Glutamatergic neuron (in vitro differentiated cells): ENCODE data around the gene ZXDC. TPM values are rescaled to one million over a fixed set of nuclear protein-coding genes. Genes with fewer than 3 reads are reported as not detected.

Experiments
- DNase-seq: peaks from one replicate; pipeline ENCODE4 v3.0.0; 2022
- H3K27ac Mint-ChIP-seq: one replicate; pipeline ENCODE4 v1.8.0; 2020; ENCODE audit warnings: mild to moderate bottlenecking, mixed read lengths, inconsistent platforms; ENCODE audit not compliant: unreplicated experiment
- H3K27me3 Mint-ChIP-seq: one replicate; pipeline ENCODE4 v1.8.0; 2020; ENCODE audit warnings: mild to moderate bottlenecking, moderate library complexity, mixed read lengths, inconsistent platforms; ENCODE audit not compliant: unreplicated experiment
- H3K36me3 Mint-ChIP-seq: one replicate; pipeline ENCODE4 v1.8.0; 2020; ENCODE audit warnings: mild to moderate bottlenecking, mixed read lengths, inconsistent platforms; ENCODE audit not compliant: unreplicated experiment
- H3K4me1 Mint-ChIP-seq: one replicate; pipeline ENCODE4 v1.8.0; 2020; ENCODE audit warnings: mild to moderate bottlenecking, low read depth, mixed read lengths, inconsistent platforms; ENCODE audit not compliant: unreplicated experiment
- H3K4me3 Mint-ChIP-seq: one replicate; pipeline ENCODE4 v1.8.0; 2020; ENCODE audit warnings: mild to moderate bottlenecking, mixed read lengths, inconsistent platforms; ENCODE audit not compliant: unreplicated experiment
- H3K9me3 Mint-ChIP-seq: one replicate; pipeline ENCODE4 v1.8.0; 2020; ENCODE audit warnings: mild to moderate bottlenecking, moderate library complexity, mixed read lengths, inconsistent platforms; ENCODE audit not compliant: unreplicated experiment
- total RNA-seq: library from RNA; stranded (reverse); fragmentation: NEBNext Ultra II Directional; extraction: Animal tissue kit (Norgen Biotek cat#: 25700); gene quantifications from one replicate; pipeline ENCODE4 v1.2.1, GENCODE V29; 2021; ENCODE audit not compliant: unreplicated experiment
- TF ChIP-seq, protein P1 (sequence below): fragments of 200-600 bp; sonication (generic); IDR thresholded peaks from one replicate; pipeline ENCODE4 v1.5.0; 2021; ENCODE audit not compliant: partially characterized antibody, unreplicated experiment

ZXDC gene
- total RNA-seq, 1 donor from 2014 or later, result 39.5 TPM

DNA sequence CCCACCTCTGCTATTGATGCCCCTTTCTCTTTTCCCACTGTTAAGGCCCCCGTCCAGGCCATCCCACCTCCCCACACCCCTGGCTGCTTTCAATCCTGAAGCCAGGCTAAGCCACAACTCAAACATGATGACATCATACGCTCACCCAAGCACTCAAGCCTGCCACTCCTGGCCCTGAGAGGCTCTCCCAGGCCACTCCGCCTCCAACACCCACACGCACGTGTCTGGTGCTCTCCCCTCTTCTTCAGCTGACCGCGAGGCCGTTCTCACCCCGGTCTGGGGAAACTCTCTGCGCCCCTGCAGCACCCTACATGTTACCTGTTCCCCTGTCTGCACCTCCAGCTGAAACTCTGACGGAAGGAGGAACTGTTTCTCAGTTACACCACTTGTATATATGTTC lies 6.2 kb downstream of the ZXDC start:
- Mint-ChIP-seq H3K27ac (no peak overlapping the region), H3K4me3 (peak overlapping the region; percentile 67), H3K36me3 (peaks cover 4% of the 10 kb centered on the region)

DNA sequence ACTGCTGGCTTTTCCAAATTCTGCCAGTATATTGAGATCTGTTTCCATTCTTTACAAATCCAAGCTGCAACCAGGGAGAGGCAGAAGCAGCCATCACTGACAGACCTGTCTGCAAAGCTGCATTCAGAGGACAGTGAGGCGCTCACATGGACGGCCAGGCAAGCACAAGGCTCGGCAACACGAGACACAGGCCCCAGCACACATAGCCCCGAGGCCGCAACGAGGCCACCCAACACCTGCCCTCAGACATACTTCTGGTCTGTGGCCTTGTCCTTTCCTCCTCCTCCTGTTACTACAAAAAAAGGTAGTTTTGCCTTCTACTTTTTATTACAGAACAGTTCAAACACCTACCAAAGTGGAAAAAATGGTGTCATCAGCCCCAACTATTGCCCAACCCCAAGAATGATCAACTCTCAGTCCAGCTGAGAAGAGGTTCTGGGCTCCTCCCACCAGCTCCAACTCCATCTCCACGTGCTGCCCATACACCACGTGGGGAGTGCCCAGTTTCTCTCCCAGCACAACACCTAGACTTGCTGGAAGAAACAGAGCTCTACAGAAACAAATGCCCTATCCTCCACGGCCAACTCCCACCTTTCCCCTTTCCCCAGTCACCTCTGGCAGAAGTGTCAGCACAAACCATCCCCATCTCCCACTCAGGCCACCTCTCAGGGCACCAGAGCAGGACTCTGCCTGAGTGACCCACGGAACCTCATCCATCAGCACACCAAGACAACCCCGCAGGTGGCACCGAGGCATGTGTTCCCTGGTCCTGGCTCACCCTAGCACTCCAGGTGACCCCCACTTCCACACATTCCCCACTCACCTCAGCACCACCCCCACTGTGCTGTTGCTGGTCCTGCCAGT lies 7.4 kb downstream of the ZXDC start:
- Mint-ChIP-seq H3K9me3 (peaks cover 7% of the 10 kb centered on the region), H3K4me3 (no peak overlapping the region), H3K27ac (no peak overlapping the region), H3K27me3 (peaks cover 12% of the 10 kb centered on the region), H3K4me1 (peaks cover 23% of the 10 kb centered on the region), H3K36me3 (peaks cover 4% of the 10 kb centered on the region)
- TF ChIP-seq, protein P1, sequence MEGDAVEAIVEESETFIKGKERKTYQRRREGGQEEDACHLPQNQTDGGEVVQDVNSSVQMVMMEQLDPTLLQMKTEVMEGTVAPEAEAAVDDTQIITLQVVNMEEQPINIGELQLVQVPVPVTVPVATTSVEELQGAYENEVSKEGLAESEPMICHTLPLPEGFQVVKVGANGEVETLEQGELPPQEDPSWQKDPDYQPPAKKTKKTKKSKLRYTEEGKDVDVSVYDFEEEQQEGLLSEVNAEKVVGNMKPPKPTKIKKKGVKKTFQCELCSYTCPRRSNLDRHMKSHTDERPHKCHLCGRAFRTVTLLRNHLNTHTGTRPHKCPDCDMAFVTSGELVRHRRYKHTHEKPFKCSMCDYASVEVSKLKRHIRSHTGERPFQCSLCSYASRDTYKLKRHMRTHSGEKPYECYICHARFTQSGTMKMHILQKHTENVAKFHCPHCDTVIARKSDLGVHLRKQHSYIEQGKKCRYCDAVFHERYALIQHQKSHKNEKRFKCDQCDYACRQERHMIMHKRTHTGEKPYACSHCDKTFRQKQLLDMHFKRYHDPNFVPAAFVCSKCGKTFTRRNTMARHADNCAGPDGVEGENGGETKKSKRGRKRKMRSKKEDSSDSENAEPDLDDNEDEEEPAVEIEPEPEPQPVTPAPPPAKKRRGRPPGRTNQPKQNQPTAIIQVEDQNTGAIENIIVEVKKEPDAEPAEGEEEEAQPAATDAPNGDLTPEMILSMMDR, result no peak
- DNase-seq, result no peak

More for the DNA sequence above, 6.2 kb downstream of the ZXDC start:
- peaks cover 7% of the 10 kb centered on the region for H3K9me3 Mint-ChIP-seq
- peaks cover 29% of the 10 kb centered on the region for H3K4me1 Mint-ChIP-seq
- TF ChIP-seq, protein P1, result no peak
- H3K27me3 Mint-ChIP-seq, result peaks cover 15% of the 10 kb centered on the region
- DNase-seq, result no peak

DNA sequence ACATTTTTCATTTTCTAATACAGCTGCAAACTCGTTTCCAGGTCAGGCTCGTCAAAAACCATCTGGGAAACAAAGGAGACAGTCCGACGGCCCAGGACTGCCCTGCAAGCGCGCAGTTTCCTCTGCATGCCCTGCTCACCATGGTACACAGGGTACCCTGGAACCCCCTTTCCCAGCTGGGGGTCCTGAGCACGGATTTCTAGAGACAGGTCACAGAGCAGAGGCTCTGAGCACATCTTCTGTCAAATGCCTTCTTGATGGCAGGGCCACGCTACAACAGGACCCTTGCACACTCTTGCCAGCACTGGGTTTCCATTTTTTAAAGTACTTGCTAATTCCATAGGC lies 8.1 kb downstream of the ZXDC start:
- Mint-ChIP-seq H3K36me3 (peaks cover 4% of the 10 kb centered on the region), H3K4me3 (no peak overlapping the region), H3K27ac (no peak overlapping the region), H3K27me3 (peaks cover 11% of the 10 kb centered on the region), H3K9me3 (peaks cover 7% of the 10 kb centered on the region), H3K4me1 (peaks cover 17% of the 10 kb centered on the region)
- DNase-seq, result no peak
- TF ChIP-seq, protein P1, result no peak

DNA sequence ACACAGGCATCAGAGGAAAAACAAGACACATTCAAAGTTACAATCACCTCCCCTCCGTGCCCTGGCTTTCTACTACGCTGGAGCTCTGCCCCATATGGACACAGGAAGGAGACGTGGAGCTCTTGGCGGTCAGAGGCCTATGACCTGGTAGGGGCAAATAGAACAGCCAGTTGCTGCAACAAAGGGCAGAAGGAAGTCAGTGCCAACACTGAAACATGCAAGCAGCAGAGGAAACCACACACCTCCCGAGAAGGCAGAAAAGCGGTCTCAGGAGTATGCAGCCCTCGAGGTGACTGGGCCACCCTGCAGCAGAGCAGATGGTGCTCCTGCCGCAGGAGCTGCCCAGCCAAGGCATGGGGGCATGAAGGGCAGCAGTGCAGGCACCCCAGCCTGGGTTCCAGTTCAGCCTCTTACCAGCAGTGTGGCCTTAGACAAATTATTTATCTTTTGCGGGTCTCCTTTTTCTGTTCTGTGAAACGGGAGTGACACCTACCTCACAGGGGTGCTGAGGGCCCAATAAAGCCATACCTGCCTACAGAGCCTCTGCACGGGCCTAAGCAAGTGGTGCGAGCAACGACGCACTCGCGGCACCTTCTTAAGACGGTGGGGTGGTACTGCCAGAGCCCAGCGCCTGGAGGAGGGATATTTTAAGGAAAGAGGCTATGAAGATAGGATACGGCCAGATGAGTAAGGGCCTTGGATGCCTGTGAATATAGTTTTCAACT lies 8.6 kb downstream of the ZXDC start:
- Mint-ChIP-seq H3K27ac (peak overlapping the region; percentile 66), H3K9me3 (peaks cover 7% of the 10 kb centered on the region), H3K27me3 (peaks cover 11% of the 10 kb centered on the region), H3K36me3 (peaks cover 4% of the 10 kb centered on the region), H3K4me1 (peaks cover 13% of the 10 kb centered on the region), H3K4me3 (no peak overlapping the region)
- DNase-seq, result no peak
- TF ChIP-seq, protein P1, result no peak
